Adrenal gland (tissue), 12 donors: Measurements from ENCODE around the gene GNB1L. TPM values are rescaled to one million over a fixed set of nuclear protein-coding genes. Genes with fewer than 3 reads are reported as not detected.

Source experiments
- DNase-seq, 7 donors: peaks; one replicate each; pipeline ENCODE4 v3.0.0-alpha.2; 2019 to 2020
- H3K27ac ChIP-seq, 5 donors: fragments of 200-600 bp; sonication (generic) in 4 of 5; 1 replicate in 3 of 5; 2 replicates in 2 of 5; pipeline versions ENCODE4 v1.5.1 to v1.8.0; 2016 to 2020; ENCODE audit warnings: mild to moderate bottlenecking in 1 of 5
- H3K27me3 ChIP-seq: fragments of 200-600 bp; 2 replicates; pipeline ENCODE4 v1.8.0; 2021
- H3K36me3 ChIP-seq, 2 donors: fragments of 200-600 bp; replicated peaks in 1 of 2; 1 replicate in 1 of 2; 2 replicates in 1 of 2; pipeline versions ENCODE4 v1.5.1 to v1.8.0; 2018 to 2022
- H3K4me1 ChIP-seq, 2 donors: fragments of 200-600 bp; replicated peaks in 1 of 2; 1 replicate in 1 of 2; 2 replicates in 1 of 2; pipeline versions ENCODE4 v1.5.1 to v1.8.0; 2018 to 2021
- H3K4me3 ChIP-seq, 4 donors: fragments of 200-600 bp; sonication (generic) in 3 of 4; one replicate each; pipeline ENCODE4 v1.5.1; 2016 to 2018
- H3K9me3 ChIP-seq, 3 donors: fragments of 200-600 bp; sonication (generic) in 1 of 3; replicated peaks in 1 of 3; 1 replicate in 2 of 3; 2 replicates in 1 of 3; pipeline versions ENCODE4 v1.5.1 to v1.8.0; 2016 to 2021
- CTCF ChIP-seq, 6 experiments: fragments of 450-650 bp in 4 of 6; fragments of 200-600 bp in 2 of 6; sonication (generic) in 1 of 6; IDR thresholded peaks; 1 replicate in 5 of 6; 2 replicates in 1 of 6; pipeline versions ENCODE4 v1.5.1 to v1.8.0; 2016 to 2021; ENCODE audit warnings: antibody characterized with exemption in 6 of 6, mild to moderate bottlenecking in 2 of 6, moderate library complexity in 1 of 6
- POLR2A ChIP-seq, 2 donors: fragments of 450-650 bp; IDR thresholded peaks; one replicate each; pipeline ENCODE4 v1.6.1; 2017; ENCODE audit warnings: antibody characterized with exemption in 2 of 2, mild to moderate bottlenecking in 2 of 2, moderate library complexity in 1 of 2
- WGBS, 4 donors: extraction: QIAGEN DNeasy Blood & Tissue Kit in 2 of 4; methylation state at CpG; one replicate each; pipeline versions ENCODE4 v1.1.5 to v1.1.7; 2013 to 2017; 5-methylcytosine and 5-hydroxymethylcytosine counted together
- intact Hi-C, 2 donors: fragments of 100-400 bp; cut with DNase I; formaldehyde crosslinking; loops; one replicate each; pipeline versions ENCODE4 v1.14.1 to v1.15.0; 2022 to 2023
- polyA plus RNA-seq, 3 donors: library from polyadenylated mRNA; stranded (reverse); fragments of 200-250 nt in 2 of 3; fragments of 350-450 nt in 1 of 3; fragmentation: Illumina TruSeq in 1 of 3; extraction: RNeasy Lipid Tissue Mini Kit (QIAGEN cat#74804) in 1 of 3; gene quantifications; one replicate each; pipeline ENCODE4 v1.2.3, GENCODE V29; 2013 to 2014
- total RNA-seq, 9 donors: library from RNA; depleted of rRNA in 4 of 9; stranded (reverse); fragments of >200 nt in 4 of 9; fragments of 120-200 nt in 1 of 9; fragmentation: NEBNext Ultra II Directional in 1 of 9; extraction: Animal tissue kit (Norgen Biotek cat#: 25700) in 1 of 9; gene quantifications; one replicate each; pipeline versions ENCODE4 v1.1.0 to v1.2.4, GENCODE V29; 2013 to 2023
- donor health status: healthy with polysubstance abuse.
- donor health status: Bipolar disorder and iron deficiency.
- donor health status: DM: yes; HTN: yes; CAD: no.
- donor health status: DM: no; HTN: no; CAD: no.
- donor health status: DM: no; HTN: no; CAD: no.
- donor health status: DM: yes; HTN: yes; CAD: no.

Gene GNB1L
- total and polyA plus RNA-seq, 12 donors = 0.26 to 6.6 (median 4.2) TPM; not detected in 1

- intact Hi-C loops = no loop called here
- no peak for DNase-seq
- Histone ChIP-seq H3K27ac (no peak overlapping the region), H3K9me3 (no peaks in the 10 kb centered on the region), H3K36me3 (peaks cover 0 to 12% of the 10 kb centered on the region in 2 donors), H3K4me3 (no peak overlapping the region), H3K27me3 (no peaks in the 10 kb centered on the region), H3K4me1 (no peaks in the 10 kb centered on the region)
- TF ChIP-seq CTCF (IDR thresholded peaks at IDR 0.05) (no peak), POLR2A (IDR thresholded peaks at IDR 0.05) (no peak)
- 92 to 100% (median 95%) methylated on average over 5 to 9 of the region's 9 CpGs for WGBS, 4 donors
Measured at GRCh38 chr22:19903031-19903430, 48.4 kb upstream of the GNB1L start.

GRCh38 chr22:19902245-19902715 is 47.6 kb upstream of the GNB1L start:
- Histone ChIP-seq H3K27ac (no peak overlapping the region), H3K4me1 (no peaks in the 10 kb centered on the region), H3K27me3 (no peaks in the 10 kb centered on the region), H3K9me3 (no peaks in the 10 kb centered on the region), H3K4me3 (no peak overlapping the region), H3K36me3 (peaks cover 0 to 15% of the 10 kb centered on the region in 2 donors)
- intact Hi-C loops = no loop called here
- TF ChIP-seq CTCF (IDR thresholded peaks at IDR 0.05) (no peak), POLR2A (IDR thresholded peaks at IDR 0.05) (no peak)
- WGBS, 4 donors = 94 to 100% (median 96%) methylated on average over 1 to 7 of the region's 7 CpGs
- DNase-seq = no peak

- WGBS, 4 donors = 88 to 95% (median 94%) methylated on average over 9 to 11 of the region's 11 CpGs
Measured at GRCh38 chr22:19901577-19902244, 47.0 kb upstream of the GNB1L start.

More at GRCh38 chr22:19901577-19902244, 47.0 kb upstream of the GNB1L start:
- Histone ChIP-seq H3K27ac (no peak overlapping the region), H3K4me3 (no peak overlapping the region), H3K4me1 (no peaks in the 10 kb centered on the region), H3K9me3 (no peaks in the 10 kb centered on the region), H3K27me3 (no peaks in the 10 kb centered on the region), H3K36me3 (peaks cover 0 to 15% of the 10 kb centered on the region in 2 donors)
- intact Hi-C loops = no loop called here
- TF ChIP-seq CTCF (IDR thresholded peaks at IDR 0.05) (no peak), POLR2A (IDR thresholded peaks at IDR 0.05) (no peak)
- DNase-seq = no peak
